ENCODE results near the gene USP6NL. TPM values are rescaled to one million over a fixed set of nuclear protein-coding genes. Genes with fewer than 3 reads are reported as not detected.
A peak's percentile ranks its signal among the peaks of the same experiment; 100 is the strongest.

The USP6NL gene
- total RNA-seq, 1 donor from 2014 or later: 29.6 TPM

GRCh38 chr10:11539191-11539868, 72.1 kb downstream of the USP6NL start:
- no peaks in the 10 kb centered on the region for H3K36me3 Mint-ChIP-seq
- H3K27ac Mint-ChIP-seq: peak overlapping the region; percentile 1
- no peak overlapping the region for H3K4me3 Mint-ChIP-seq
- H3K4me1 Mint-ChIP-seq (ENCODE audit: unreplicated experiment): peaks cover 21% of the 10 kb centered on the region
- no peaks in the 10 kb centered on the region for H3K27me3 Mint-ChIP-seq
- no peaks in the 10 kb centered on the region for H3K9me3 Mint-ChIP-seq
- DNase-seq (ENCODE audit: extremely low spot score, unreplicated experiment): no peak
- no peak for TF ChIP-seq CTCF (conservative IDR thresholded peaks at IDR 0.05)

GRCh38 chr10:11538834-11539190, 72.6 kb downstream of the USP6NL start:
- Mint-ChIP-seq H3K36me3 (no peaks in the 10 kb centered on the region), H3K9me3 (no peaks in the 10 kb centered on the region), H3K4me1 (ENCODE audit: unreplicated experiment) (peaks cover 26% of the 10 kb centered on the region), H3K27ac (peak overlapping the region; percentile 1), H3K27me3 (no peaks in the 10 kb centered on the region), H3K4me3 (no peak overlapping the region)
- no peak for DNase-seq (ENCODE audit: extremely low spot score, unreplicated experiment)
- TF ChIP-seq CTCF (conservative IDR thresholded peaks at IDR 0.05): no peak

- Mint-ChIP-seq H3K4me3 (no peak overlapping the region), H3K36me3 (no peaks in the 10 kb centered on the region), H3K27ac (no peak overlapping the region), H3K4me1 (ENCODE audit: unreplicated experiment) (peaks cover 33% of the 10 kb centered on the region), H3K9me3 (no peaks in the 10 kb centered on the region), H3K27me3 (no peaks in the 10 kb centered on the region)
- TF ChIP-seq CTCF (conservative IDR thresholded peaks at IDR 0.05): no peak
- DNase-seq (ENCODE audit: extremely low spot score, unreplicated experiment): no peak
Measured at GRCh38 chr10:11536228-11536627, 75.2 kb downstream of the USP6NL start.

- H3K9me3 Mint-ChIP-seq: no peaks in the 10 kb centered on the region
- no peaks in the 10 kb centered on the region for H3K36me3 Mint-ChIP-seq
- TF ChIP-seq CTCF (conservative IDR thresholded peaks at IDR 0.05): no peak
- no peak overlapping the region for H3K27ac Mint-ChIP-seq
- no peak overlapping the region for H3K4me3 Mint-ChIP-seq
- peaks cover 32% of the 10 kb centered on the region for H3K4me1 Mint-ChIP-seq (ENCODE audit: unreplicated experiment)
- DNase-seq (ENCODE audit: extremely low spot score, unreplicated experiment): no peak
- H3K27me3 Mint-ChIP-seq: no peaks in the 10 kb centered on the region
Measured at GRCh38 chr10:11535346-11535959, 76.0 kb downstream of the USP6NL start.

- Mint-ChIP-seq H3K27me3 (no peaks in the 10 kb centered on the region), H3K4me3 (no peak overlapping the region), H3K36me3 (no peaks in the 10 kb centered on the region), H3K27ac (peak overlapping the region; percentile 29), H3K9me3 (no peaks in the 10 kb centered on the region), H3K4me1 (ENCODE audit: unreplicated experiment) (peaks cover 29% of the 10 kb centered on the region)
- no peak for DNase-seq (ENCODE audit: extremely low spot score, unreplicated experiment)
- peak; percentile 66 for TF ChIP-seq CTCF (conservative IDR thresholded peaks at IDR 0.05)
Measured at GRCh38 chr10:11533328-11533781, 78.1 kb downstream of the USP6NL start.

All from type B pancreatic cell (in vitro differentiated cells).